ENCODE measurements around the gene JPH4.
"Not testable (repeated sequence)": the region's sequence is repeated elsewhere in the genome, so short reads cannot be mapped to it uniquely, and the experiment has no call there.

The JPH4 gene

GRCh38 chr14:23578560-23579310 lies at the start of gene JPH4:
JPH4 (minus strand) TSS chr14:23578790; CDS start chr14:23577453, 1,337 bp downstream.
- DNase-seq: peak; percentile 86

- DNase-seq: no peak
Observed at GRCh38 chr14:23627961-23628360, 49.4 kb upstream of the JPH4 start.

GRCh38 chr14:23626946-23627345 lies 48.4 kb upstream of the JPH4 start:
- DNase-seq: no peak

DNA sequence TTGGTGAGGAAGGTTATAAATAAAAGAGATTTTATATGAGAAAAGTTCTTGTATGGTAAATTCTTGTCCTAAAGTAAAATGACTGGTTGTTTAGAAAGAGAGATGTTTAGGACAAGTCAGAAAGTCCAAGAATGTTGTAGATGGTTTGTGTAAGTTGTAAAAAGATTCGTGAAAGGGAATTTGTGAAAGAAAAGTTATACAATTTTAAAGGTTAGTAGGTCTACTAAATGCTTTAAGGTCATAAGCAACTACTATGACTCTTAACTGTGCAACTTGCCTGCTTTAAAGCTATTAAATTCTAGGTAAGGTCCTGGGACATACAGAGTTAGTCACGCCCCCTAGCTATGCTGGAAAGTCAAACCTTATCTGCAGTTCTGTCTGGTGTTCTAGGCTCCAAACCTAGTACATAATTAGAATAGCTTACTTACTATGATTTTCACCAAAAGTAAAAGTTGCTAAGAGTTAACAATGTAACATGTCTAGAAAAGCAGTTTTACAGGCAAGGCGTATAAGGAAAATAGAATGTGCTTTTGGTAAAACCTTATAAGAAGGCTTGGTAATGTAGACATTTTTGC lies 46.3 kb upstream of the JPH4 start:
- no peak for DNase-seq

DNA sequence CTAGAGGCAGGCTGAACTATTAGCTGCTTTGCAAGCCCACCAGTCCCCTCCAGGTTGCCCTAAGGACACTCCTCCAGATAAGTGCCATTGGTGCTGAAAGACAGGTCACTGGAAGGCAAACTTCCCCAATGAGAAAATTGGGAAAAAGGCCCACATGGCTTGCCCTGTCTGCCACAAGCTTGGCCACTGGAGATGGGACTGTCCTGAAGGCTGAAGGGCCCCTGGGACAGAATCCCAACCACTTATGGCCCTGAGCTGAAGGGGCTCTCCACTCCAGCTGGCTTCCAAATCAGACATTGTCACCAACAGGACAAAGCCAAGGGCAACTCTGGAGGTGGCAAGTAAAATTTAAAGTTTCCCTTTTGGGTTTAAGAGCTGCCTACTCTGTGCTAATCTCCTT lies 45.4 kb upstream of the JPH4 start:
- no peak for DNase-seq

GRCh38 chr14:23622990-23623389 lies 44.4 kb upstream of the JPH4 start:
- no peak for DNase-seq

DNA sequence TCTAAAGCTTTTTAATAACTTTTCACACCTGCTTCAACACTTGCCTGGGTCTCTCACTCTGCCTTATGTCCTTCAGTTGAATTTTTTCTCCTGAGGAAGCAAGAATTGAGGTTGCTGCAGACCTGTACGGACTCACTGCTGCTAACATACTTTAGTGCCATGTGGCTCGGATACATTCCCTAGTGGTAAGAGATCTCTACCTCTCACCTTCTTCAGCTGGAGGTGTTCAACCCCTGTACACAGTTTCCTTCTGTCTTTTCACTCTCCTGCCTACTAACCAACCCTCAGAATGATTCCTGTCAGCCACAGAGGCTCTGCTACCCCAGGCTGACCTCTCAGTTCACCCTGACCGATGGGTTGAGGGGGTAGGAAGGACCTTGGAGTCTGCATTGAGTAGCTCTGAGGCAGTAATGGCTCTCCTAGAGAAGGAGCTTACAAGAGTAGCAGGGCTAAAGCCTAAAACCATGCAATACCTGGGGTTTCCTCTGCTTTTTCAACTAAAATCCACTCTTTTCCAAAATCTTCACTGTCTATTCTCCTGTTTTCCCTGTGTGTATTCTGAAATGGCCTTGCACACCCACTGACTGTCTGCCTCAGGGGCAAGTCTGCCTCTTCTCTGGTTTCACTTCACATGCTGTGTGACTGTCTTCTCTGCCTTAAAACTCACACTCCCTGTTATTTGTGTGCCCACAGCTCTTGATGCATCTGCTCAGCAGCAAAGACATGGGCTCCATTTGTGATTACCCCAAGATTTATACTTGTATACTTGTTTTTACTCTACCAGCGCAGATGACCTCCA lies 43.5 kb upstream of the JPH4 start:
- DNase-seq: no peak

GRCh38 chr14:23621204-23621931 lies 42.8 kb upstream of the JPH4 start:
- no peak for DNase-seq

DNA sequence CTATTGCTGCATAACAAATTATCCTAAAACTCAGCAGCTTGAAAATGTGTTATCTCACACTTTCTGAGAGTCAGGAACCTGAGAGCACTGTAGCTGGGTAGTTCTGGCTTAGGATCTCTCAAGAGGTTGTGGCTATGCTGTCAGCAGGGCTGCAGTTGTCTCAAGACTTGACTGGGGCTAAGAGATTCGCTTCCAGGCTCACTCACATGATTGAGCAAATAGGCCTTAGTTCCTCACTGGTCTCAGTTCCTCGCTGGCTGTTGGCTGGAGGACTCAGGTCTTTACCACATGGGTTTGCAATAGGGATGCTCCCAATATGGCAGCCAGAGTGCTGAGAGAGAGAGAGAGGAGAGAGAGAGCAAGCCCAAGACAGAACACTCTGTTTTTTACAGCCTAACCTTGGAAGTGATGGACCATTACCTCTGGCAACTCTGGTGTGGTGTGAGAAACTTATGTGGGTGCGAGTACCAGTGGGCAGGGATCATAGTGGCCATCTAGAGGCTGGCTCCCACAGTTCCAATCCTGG lies 41.6 kb upstream of the JPH4 start:
- no peak for DNase-seq

DNA sequence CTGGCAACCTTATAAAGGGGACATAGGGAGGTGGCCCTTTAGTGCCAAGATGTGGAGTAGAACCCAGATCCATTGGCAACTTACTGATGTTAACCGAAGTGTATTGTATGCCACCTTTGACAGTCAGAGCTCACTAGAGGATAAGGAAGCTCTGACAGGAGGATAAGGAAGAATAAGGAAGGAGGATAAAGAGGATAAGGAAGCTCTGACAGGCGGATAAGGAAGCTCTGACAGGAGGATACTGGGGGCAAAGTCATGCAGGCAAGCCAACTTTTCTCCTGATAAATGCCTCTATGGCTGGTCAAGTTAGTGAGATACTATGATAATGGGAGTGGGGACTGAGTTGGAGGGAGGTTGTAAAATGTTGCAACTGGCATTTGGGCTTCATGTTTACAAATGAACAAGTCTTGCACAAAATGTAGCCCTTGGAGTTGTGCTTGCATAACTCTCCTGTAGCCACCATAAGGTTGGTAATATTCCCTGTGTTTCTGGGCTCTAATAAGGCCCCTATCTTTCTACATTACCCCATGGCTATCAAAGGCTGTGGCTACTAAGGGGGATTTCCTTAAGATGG lies 39.9 kb upstream of the JPH4 start:
- no peak for DNase-seq

DNA sequence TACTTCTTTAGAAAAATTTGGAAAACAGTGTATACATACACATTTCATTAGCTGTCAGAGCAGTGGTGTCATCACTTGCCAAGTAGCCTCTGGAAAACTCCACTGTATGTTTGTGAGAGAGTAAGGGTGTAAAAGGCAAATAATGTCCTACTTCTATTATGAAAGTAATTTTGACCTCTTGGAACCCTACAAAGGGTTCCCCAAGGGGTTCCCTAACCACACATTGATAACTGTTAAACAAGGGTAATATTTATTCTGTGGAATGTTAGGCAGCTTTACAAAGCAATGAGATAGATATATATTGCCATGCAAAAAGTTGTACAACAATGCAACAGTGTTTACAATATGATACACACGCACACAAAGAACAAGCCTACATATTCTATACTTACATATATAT lies 38.9 kb upstream of the JPH4 start:
- no peak for DNase-seq

DNA sequence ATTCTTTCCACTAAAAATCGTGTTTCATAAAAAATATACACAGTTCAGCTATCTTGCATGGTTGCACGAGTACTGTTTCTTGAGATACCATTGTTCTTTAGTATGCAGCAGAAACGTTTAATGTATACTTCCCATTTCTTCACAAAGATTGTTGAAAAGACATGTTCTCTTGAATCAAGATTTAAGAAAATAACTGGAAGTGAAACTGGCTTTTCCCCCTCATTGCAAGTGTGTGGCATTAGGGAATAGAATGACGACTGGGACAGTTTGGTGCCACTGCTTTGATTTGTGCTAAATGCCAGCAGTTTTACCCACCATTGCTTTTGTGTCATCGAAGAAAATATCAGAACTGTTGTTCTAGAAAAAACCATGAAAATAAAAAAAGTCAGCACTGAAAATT lies 37.3 kb upstream of the JPH4 start:
- DNase-seq: no peak

- DNase-seq: no peak
Observed at GRCh38 chr14:23614395-23614828, 35.8 kb upstream of the JPH4 start.

- DNase-seq: no peak
Observed at GRCh38 chr14:23613242-23614070, 34.9 kb upstream of the JPH4 start.

DNA sequence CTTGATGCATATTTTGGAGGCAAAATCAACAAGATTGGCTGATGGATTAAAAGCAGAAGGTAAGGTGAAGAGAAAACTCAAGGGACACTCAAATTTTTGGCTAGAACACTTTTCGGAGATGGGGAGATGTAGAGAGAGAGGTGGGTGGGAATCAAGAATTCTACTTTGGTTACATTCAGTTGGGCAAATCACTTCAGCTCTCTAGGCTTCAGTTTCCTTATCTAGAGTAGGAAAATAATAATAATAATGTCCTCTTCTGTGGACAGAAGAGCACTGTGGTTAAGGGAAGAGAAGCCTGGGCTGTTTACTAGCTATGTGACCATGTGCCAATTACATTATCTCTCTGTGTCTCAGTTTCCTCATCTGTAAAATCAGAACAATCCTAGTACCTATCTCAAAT lies 34.2 kb upstream of the JPH4 start:
- DNase-seq: no peak

GRCh38 chr14:23612354-23612732 lies 33.8 kb upstream of the JPH4 start:
- DNase-seq: no peak

DNA sequence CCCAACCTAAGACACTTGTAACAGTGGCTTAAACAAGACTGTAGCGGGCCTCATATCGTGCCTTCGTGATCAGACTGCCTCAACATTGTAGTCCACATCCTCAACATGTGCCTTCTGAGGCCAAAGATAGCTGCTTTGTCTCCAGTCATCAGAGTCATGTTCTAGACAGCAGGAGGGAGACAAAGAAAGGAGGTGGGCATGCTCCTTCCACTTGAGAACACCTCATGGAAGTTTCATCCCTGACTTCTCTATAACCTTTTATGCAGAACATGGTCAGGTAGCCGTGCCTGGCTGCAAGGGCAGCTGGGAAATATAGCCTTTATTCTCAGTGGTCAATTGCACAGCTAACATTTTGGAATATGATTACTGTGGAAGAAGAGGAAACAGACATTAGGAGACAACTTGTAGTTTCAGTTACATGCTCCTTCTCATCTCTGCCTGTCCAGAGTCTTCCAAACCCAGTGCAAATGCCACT lies 32.3 kb upstream of the JPH4 start:
- DNase-seq: no peak

DNA sequence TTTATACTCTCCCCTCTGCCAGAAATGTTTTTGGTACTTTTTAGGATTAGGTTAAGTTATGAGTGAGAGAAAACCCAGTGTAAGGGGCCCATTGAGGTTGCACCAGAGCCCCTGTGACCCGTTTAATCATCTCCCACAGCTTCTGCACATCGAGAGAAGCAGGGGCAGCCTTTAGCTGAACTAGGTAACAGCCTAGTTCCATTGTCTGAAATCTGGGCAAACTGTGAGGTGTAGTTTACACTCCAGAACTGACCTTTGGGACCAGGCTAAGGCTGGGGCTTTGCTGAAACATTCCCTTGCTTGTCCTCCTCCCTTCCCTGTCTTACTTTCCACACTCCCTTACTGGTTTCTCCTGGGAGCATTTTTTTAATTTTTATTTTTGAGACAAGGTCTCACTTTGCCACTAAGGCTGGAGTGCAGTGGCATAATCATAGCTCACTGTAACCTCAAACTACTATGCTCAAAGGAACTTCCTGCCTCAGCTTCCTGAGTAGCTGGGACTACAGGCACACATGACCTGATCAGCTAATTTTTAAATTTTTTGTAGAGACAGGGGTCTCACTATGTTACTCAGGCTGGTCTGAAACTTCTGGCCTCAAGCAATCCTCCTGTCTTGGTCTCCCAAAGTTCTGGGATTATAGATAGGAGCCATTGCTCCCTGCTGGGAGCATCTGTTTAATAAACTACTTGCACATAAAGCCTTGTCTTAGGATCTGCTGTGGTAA lies 31.7 kb upstream of the JPH4 start:
- no peak for DNase-seq

DNA sequence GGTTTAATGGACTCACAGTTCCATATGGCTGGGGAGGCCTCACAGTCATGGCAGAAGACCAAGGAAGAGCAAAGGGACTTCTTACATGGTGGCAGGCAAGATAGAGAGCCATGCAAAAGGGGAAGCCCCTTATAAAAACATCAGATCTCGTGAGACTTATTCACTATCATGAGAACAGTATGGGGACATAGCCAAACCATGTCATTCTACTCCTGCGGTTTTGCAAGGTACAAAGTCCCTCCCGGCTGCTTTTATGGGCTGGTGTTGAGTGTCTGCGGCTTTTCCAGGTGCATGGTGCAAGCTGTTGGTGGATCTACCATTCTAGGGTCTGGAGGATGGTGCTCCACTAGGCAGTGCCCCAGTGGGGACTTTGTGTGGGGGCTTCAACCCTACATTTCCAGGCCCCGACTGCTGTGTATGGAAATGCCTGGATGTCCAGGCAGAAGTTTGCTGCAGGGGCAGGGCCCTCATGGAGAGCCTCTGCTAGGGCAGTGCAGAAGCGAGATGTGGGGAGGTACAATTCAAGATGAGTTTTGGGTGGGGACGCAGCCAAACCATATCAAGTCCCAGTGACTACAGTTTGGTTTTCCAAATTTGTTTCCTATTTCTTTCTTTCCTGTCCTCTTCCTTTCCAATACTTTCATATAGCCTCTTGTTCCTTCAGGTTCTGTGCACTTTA lies 31.0 kb upstream of the JPH4 start:
- DNase-seq: not testable (repeated sequence)

DNA sequence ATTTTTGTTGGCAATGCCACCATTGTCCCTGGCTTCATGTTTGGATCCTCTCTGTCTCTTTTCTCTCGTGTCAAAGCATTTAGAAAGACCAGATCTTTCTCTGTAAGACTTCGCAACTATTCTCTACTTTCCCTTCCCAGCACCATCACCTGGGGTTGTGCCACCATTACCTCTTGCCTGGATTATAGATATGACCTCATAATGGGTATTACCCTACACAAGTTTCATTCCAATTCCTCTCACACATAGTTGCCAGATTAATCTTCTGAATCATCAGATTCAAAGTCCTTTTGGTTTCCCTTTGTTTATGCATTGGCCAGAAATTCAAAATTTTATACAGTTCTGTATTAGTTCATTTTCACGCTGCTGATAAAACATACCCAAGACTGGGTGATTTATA lies 30.4 kb upstream of the JPH4 start:
- no peak for DNase-seq

All from NCI-H69 (cell line).